Cardiac muscle cell (in vitro differentiated cells and primary cell): ENCODE measurements around the gene IKZF3. TPM values are rescaled to one million over a fixed set of nuclear protein-coding genes. Genes with fewer than 3 reads are reported as not detected.

ENCODE experiments used
- DNase-seq, 2 donors: peaks; one replicate each; pipeline versions ENCODE4 v3.0.0 to v3.0.0-alpha.2; 2010 to 2017; ENCODE audit warnings: low read depth in 1 of 2, low spot score in 1 of 2
- H3K27ac ChIP-seq: fragments of 200-600 bp; sonication (generic); 2 replicates; pipeline ENCODE4 v1.5.1; 2016
- H3K27me3 ChIP-seq: fragments of 200-600 bp; sonication (generic); 2 replicates; pipeline ENCODE4 v1.6.0; 2016; ENCODE audit warnings: control low read depth
- H3K36me3 ChIP-seq: fragments of 200-600 bp; sonication (generic); 2 replicates; pipeline ENCODE4 v1.5.1; 2016; ENCODE audit warnings: control low read depth
- H3K4me1 ChIP-seq: fragments of 200-600 bp; sonication (generic); 2 replicates; pipeline ENCODE4 v1.8.1; 2017; ENCODE audit warnings: low read depth, mild to moderate bottlenecking, mixed run types
- H3K4me3 ChIP-seq: fragments of 200-600 bp; sonication (generic); 2 replicates; pipeline ENCODE4 v1.5.1; 2016; ENCODE audit warnings: mild to moderate bottlenecking
- H3K9me3 ChIP-seq: fragments of 200-600 bp; sonication (generic); 2 replicates; pipeline ENCODE4 v1.5.1; 2017; ENCODE audit warnings: low read depth, mild to moderate bottlenecking, control low read depth
- polyA plus RNA-seq: library from polyadenylated mRNA; unstranded; fragments of >200 nt; fragmentation: Nextera tagmentation; extraction: Ambion mirVana; gene quantifications from 2 replicates; pipeline ENCODE4 v1.2.1, GENCODE V29; 2016
- total RNA-seq: library from RNA; depleted of rRNA; stranded (reverse); fragments of >200 nt; gene quantifications from 2 replicates; pipeline ENCODE4 v1.2.3, GENCODE V29; 2016
- TF ChIP-seq, protein P1 (sequence below): IDR thresholded peaks from 2 replicates; pipeline ENCODE4 v1.5.1; 2012; ENCODE audit warnings: low read depth, mild to moderate bottlenecking, low read length

The IKZF3 gene
- total and polyA plus RNA-seq, 2 experiments from 2014 or later = not detected

DNA sequence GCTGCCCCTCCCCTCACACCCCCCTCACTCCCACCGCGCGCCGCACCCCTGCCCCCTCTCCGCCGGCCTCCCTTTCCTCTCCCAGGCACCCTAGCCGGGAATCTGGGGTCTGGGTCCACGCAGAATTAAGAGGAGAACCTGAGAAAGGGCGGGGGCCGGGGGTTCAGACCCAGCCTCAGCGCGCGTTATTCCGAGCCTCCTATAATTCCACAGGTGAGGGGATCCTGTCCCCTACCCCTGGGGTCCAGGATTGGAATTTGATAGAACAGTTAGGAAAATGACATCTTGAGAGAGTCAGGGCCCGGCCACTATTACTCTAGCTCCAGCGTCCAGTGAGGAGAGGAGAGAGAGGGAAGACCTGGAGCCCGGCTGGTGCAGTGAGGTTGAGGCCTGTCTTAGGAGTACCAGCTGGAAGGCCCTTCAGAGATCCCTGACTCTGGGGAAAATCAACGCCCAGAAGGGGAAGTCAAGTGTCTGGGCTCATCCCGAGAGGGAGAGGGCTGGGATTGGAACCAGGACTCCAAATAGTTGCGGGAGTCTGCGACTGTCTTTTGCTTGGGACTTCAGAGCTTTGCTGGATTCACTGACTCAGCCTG is 109.1 kb downstream of the IKZF3 start:
- no peak for DNase-seq

DNA sequence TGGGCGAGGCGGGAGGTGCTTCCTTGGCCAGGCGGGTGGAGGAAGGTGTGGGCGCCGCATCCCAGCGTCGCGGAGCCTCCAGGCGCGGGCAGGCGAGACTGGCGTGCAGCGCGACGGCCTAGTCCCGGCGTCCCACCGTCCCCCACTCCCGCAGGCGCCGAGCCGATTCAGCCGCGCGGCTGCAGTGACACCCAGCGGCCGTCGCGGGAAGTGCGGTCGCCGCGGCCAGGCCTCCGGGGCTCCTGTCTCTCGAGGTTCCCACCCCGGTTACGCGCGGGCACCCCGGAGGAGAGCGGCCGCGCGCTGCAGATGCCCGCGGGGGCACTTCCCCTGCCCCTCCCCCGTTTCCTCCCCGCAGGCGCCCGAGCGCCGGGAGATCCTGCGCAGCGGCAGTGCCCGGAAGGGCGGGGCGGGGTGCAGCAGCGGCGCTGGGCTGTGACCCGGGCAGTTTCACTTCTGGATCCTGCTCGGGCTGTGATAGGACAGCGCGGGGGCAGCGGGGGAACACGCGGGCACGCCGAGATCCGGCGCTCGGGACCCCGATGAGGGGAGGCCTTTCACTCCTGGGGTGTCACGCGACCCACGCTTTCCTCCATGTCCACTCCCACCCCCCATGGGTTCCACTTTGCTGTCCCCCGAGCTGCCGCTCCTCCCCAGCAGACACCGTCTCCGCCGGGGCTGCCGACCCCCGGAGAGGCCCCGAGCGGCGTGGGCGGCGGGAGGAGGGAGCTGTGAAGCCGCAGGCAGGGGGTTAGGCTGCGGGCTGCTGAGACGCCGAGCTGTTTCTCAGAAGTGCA is 109.8 kb downstream of the IKZF3 start:
- Histone ChIP-seq H3K27me3 (no peaks in the 10 kb centered on the region), H3K36me3 (no peaks in the 10 kb centered on the region), H3K9me3 (no peaks in the 10 kb centered on the region), H3K27ac (peak overlapping the region; percentile 45), H3K4me3 (peak overlapping the region; percentile 32), H3K4me1 (peaks cover 18% of the 10 kb centered on the region)
- peak; percentile 88 to 93 for DNase-seq
- TF ChIP-seq, protein P1, sequence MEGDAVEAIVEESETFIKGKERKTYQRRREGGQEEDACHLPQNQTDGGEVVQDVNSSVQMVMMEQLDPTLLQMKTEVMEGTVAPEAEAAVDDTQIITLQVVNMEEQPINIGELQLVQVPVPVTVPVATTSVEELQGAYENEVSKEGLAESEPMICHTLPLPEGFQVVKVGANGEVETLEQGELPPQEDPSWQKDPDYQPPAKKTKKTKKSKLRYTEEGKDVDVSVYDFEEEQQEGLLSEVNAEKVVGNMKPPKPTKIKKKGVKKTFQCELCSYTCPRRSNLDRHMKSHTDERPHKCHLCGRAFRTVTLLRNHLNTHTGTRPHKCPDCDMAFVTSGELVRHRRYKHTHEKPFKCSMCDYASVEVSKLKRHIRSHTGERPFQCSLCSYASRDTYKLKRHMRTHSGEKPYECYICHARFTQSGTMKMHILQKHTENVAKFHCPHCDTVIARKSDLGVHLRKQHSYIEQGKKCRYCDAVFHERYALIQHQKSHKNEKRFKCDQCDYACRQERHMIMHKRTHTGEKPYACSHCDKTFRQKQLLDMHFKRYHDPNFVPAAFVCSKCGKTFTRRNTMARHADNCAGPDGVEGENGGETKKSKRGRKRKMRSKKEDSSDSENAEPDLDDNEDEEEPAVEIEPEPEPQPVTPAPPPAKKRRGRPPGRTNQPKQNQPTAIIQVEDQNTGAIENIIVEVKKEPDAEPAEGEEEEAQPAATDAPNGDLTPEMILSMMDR = peak; percentile 69

More for the DNA sequence above, 109.1 kb downstream of the IKZF3 start:
- H3K9me3 ChIP-seq = no peaks in the 10 kb centered on the region
- no peaks in the 10 kb centered on the region for H3K27me3 ChIP-seq
- peak overlapping the region; percentile 32 for H3K4me3 ChIP-seq
- H3K27ac ChIP-seq = peak overlapping the region; percentile 45
- TF ChIP-seq, protein P1 = no peak
- H3K36me3 ChIP-seq = no peaks in the 10 kb centered on the region
- H3K4me1 ChIP-seq = peaks cover 18% of the 10 kb centered on the region

DNA sequence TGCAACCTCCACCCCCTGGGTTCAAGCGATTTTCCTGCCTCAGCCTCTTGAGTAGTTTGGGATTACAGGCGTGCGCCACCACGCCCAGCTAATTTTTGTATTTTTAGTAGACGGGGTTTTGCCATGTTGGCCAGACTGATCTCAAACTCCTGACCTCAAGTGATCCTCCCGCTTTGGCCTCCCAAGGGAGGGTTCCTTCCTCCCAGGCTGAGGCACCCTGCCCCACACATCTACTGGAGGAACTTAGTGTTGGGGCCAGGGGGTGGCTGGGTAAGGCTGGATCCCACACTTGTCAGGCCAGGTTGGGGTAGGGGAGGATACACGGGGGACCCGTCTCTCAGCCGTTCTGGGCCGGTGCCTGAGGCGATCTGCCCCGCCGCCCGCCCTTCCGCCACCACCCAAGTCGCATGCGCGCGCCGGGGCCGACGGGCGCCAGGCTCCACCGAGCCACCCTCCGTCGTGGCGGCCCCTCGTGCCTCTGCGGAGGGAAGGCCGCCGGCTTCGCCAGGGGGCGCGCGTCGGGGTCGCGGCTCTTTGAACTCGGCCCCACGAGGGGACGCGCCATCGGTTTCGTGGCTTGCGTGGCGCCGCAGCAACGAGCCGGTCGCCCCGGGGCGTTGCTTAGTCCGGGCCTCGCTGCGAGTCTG is 110.5 kb downstream of the IKZF3 start:
- no peak overlapping the region for H3K27ac ChIP-seq
- no peak for DNase-seq

DNA sequence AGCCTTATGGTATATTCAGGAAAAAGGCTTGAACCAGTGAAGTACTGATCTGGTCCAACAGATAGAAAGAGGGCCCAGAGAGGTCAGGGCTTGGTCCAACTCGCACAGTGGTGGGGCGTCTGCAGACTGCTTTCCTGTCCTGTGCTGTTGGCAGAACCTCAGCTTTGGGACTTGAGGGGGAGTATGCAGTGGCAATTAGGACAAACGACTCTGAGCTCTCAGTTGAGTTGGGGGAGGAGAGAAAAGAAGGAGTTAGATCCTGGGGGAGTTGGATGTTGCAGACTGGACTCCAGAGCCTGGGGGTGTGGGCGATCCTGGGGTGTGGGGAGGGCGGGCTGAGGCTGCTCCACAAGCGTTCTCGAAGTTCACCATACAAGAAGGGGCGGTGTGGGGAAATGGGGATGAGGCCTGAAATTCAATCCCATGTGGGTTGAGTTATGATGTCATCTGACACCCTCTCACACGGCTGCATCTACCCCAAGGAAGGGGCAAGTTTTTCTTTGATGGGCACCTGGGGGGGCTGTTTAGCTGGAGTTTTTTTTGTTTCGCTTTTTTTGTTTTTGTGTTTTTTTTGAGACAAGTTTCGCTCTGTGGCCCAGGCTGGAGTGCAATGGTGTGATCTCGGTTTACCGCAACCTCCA is 111.8 kb downstream of the IKZF3 start:
- H3K9me3 ChIP-seq = no peaks in the 10 kb centered on the region
- TF ChIP-seq, protein P1 = no peak
- H3K27ac ChIP-seq = no peak overlapping the region
- no peaks in the 10 kb centered on the region for H3K36me3 ChIP-seq
- no peak overlapping the region for H3K4me3 ChIP-seq
- H3K4me1 ChIP-seq = peaks cover 18% of the 10 kb centered on the region
- H3K27me3 ChIP-seq = no peaks in the 10 kb centered on the region
- DNase-seq = no peak

More for the DNA sequence above, 110.5 kb downstream of the IKZF3 start:
- TF ChIP-seq, protein P1 = no peak
- Histone ChIP-seq H3K4me1 (peaks cover 18% of the 10 kb centered on the region), H3K4me3 (peak overlapping the region; percentile 32), H3K36me3 (no peaks in the 10 kb centered on the region), H3K9me3 (no peaks in the 10 kb centered on the region), H3K27me3 (no peaks in the 10 kb centered on the region)

DNA sequence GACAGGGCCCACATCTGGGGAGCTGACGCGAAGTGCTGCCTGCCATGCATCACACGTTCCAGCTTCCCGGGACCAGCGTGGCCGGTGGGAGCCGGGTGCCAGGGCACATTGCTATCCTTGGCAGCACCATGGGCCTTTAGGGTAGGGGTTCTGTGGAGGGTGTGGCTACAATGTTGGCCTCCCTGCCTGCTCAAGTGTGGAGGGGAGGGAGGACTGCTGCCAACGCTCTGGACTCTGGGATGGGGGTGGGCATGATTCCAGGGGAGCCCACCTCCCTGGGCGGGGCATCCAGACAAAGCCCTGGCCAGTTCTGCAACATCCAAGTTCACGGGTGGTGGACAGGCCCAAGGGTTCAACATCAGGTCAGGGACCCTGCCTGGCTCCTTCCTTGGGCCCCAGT is 112.5 kb downstream of the IKZF3 start:
- H3K4me3 ChIP-seq = no peak overlapping the region
- H3K27ac ChIP-seq = no peak overlapping the region
- TF ChIP-seq, protein P1 = no peak
- H3K4me1 ChIP-seq = peaks cover 18% of the 10 kb centered on the region
- H3K9me3 ChIP-seq = no peaks in the 10 kb centered on the region
- no peaks in the 10 kb centered on the region for H3K27me3 ChIP-seq
- H3K36me3 ChIP-seq = no peaks in the 10 kb centered on the region
- no peak for DNase-seq
